OCI-LY7 (cell line): Measurements from ENCODE around the gene MAP7D1. TPM values are rescaled to one million over a fixed set of nuclear protein-coding genes. Genes with fewer than 3 reads are reported as not detected.

Source experiments
- BruUV-seq: library from RNA; stranded (reverse); fragments of 400-500 nt; replicated peaks from 2 replicates; lab custom pipeline; 2021; lab: Mats Ljungman, UMichigan
- CTCF ChIA-PET: fragments of 300-600 bp; sonication (Branson Sonifier 250); formaldehyde crosslinking; loops from one replicate; lab custom pipeline; 2022; ENCODE audit warnings: antibody characterized with exemption; ENCODE audit not compliant: unreplicated experiment; lab: Charles Lee
- POLR2A ChIA-PET: fragments of 300-600 bp; sonication (Branson Sonifier 250); formaldehyde crosslinking; loops from one replicate; lab custom pipeline; 2022; ENCODE audit warnings: antibody characterized with exemption; lab: Charles Lee
- DNase-seq: peaks from one replicate; pipeline ENCODE4 v3.0.0-alpha.2; 2015; ENCODE audit warnings: low spot score
- H2AFZ ChIP-seq: fragments of 200-600 bp; sonication (generic), shearing (Covaris generic); 2 replicates; pipeline ENCODE4 v1.6.1; 2014; ENCODE audit warnings: mild to moderate bottlenecking, antibody characterized with exemption, low read length, moderate library complexity
- H3K27ac ChIP-seq: fragments of 200-600 bp; sonication (generic); 2 replicates; pipeline ENCODE4 v1.5.1; 2014; ENCODE audit warnings: mixed run types, low read depth, mild to moderate bottlenecking, moderate library complexity, low read length, inconsistent platforms; ENCODE audit not compliant: poor library complexity, severe bottlenecking
- H3K36me3 ChIP-seq: fragments of 200-600 bp; sonication (generic); 2 replicates; pipeline ENCODE4 v1.6.1; 2014; ENCODE audit warnings: mild to moderate bottlenecking, antibody characterized with exemption, low read length, moderate library complexity, mixed read lengths; ENCODE audit not compliant: insufficient read depth
- H3K4me1 ChIP-seq: fragments of 200-600 bp; sonication (generic); 2 replicates; pipeline ENCODE4 v1.5.1; 2014; ENCODE audit warnings: mild to moderate bottlenecking, low read length; ENCODE audit not compliant: insufficient read depth, poor library complexity, severe bottlenecking
- H3K4me2 ChIP-seq: fragments of 200-600 bp; sonication (generic); 2 replicates; pipeline ENCODE4 v1.6.1; 2014; ENCODE audit warnings: mild to moderate bottlenecking, low read length
- H3K4me3 ChIP-seq: fragments of 200-600 bp; sonication (generic); 2 replicates; pipeline ENCODE4 v1.5.1; 2014; ENCODE audit warnings: mild to moderate bottlenecking, low read depth, low read length; ENCODE audit not compliant: poor library complexity, severe bottlenecking
- H3K79me2 ChIP-seq: fragments of 200-600 bp; sonication (generic); 2 replicates; pipeline ENCODE4 v1.6.1; 2016; ENCODE audit warnings: low read depth, mild to moderate bottlenecking, low read length, moderate library complexity, mixed read lengths; ENCODE audit not compliant: insufficient read depth
- H3K9me2 ChIP-seq: fragments of 200-600 bp; sonication (generic); 2 replicates; pipeline ENCODE4 v1.6.1; 2016; ENCODE audit warnings: mild to moderate bottlenecking, low read length, mixed read lengths; ENCODE audit not compliant: insufficient read depth
- H3K9me3 ChIP-seq: fragments of 200-600 bp; sonication (generic); 2 replicates; pipeline ENCODE4 v1.6.1; 2014; ENCODE audit warnings: mild to moderate bottlenecking, mixed run types, low read length, mixed read lengths
- H4K20me1 ChIP-seq: fragments of 200-600 bp; sonication (generic); 2 replicates; pipeline ENCODE4 v1.6.1; 2014; ENCODE audit warnings: mild to moderate bottlenecking, antibody characterized with exemption, low read length, moderate library complexity, mixed read lengths; ENCODE audit not compliant: insufficient read depth
- CTCF ChIP-seq: fragments of 200-600 bp; sonication (generic); conservative IDR thresholded peaks from 2 replicates; pipeline ENCODE4 v1.5.1; 2014; ENCODE audit warnings: mild to moderate bottlenecking, antibody characterized with exemption, low read length, moderate library complexity, mixed read lengths
- EZH2phosphoT487 ChIP-seq: fragments of 200-600 bp; sonication (generic); IDR thresholded peaks from 2 replicates; pipeline ENCODE4 v1.6.1; 2018; ENCODE audit warnings: low read depth, borderline replicate concordance, mild to moderate bottlenecking, mixed run types, antibody characterized with exemption, low read length, moderate library complexity, mixed read lengths
- intact Hi-C: fragments of 100-400 bp; cut with micrococcal nuclease; formaldehyde crosslinking; loops from one replicate; pipeline ENCODE4 v1.10.0; 2022; ENCODE audit not compliant: unreplicated experiment
- total RNA-seq, 2 experiments: library from RNA; depleted of rRNA in 1 of 2; stranded (reverse); fragments of >200 nt in 1 of 2; shearing (Covaris generic) in 1 of 2; gene quantifications; 2 replicates each; pipeline ENCODE4 v1.2.3, GENCODE V29; 2014 to 2022

Gene MAP7D1
- total RNA-seq, 2 experiments from 2014 or later, result 61.2 to 101 TPM

- H3K79me2 ChIP-seq, result no peaks in the 10 kb centered on the region
- no peak overlapping the region for H3K4me3 ChIP-seq
- H3K27ac ChIP-seq, result no peak overlapping the region
- no peaks in the 10 kb centered on the region for H3K9me3 ChIP-seq
- POLR2A ChIA-PET, result interaction anchor here (0.6 kb wide), 1 partner anchor 114 kb away, joined by 5 read pairs; no protein-coding TSS in a partner anchor
- no peaks in the 10 kb centered on the region for H4K20me1 ChIP-seq
- CTCF ChIA-PET, result no interaction called here
- H3K9me2 ChIP-seq, result no peaks in the 10 kb centered on the region
- DNase-seq, result no peak
- peaks cover 7% of the 10 kb centered on the region for H3K4me1 ChIP-seq
- BruUV-seq, result no TSS peak
- no peaks in the 10 kb centered on the region for H3K36me3 ChIP-seq
- intact Hi-C loops, result no loop called here
- TF ChIP-seq CTCF (no peak), EZH2phosphoT487 (no peak)
- no peak overlapping the region for H2AFZ ChIP-seq
- no peak overlapping the region for H3K4me2 ChIP-seq
Measured at GRCh38 chr1:36128126-36128904, 27.6 kb upstream of the MAP7D1 start.

- CTCF ChIA-PET, result no interaction called here
- Histone ChIP-seq H3K4me2 (no peak overlapping the region), H3K36me3 (no peaks in the 10 kb centered on the region), H4K20me1 (no peaks in the 10 kb centered on the region), H3K79me2 (no peaks in the 10 kb centered on the region), H3K9me3 (no peaks in the 10 kb centered on the region), H3K9me2 (no peaks in the 10 kb centered on the region), H3K27ac (no peak overlapping the region), H2AFZ (no peak overlapping the region), H3K4me3 (no peak overlapping the region), H3K4me1 (peaks cover 1% of the 10 kb centered on the region)
- TF ChIP-seq EZH2phosphoT487, result no peak
- no peak for DNase-seq
- BruUV-seq, result no TSS peak
- intact Hi-C loops, result no loop called here
- POLR2A ChIA-PET, result interaction anchor here (0.6 kb wide), 1 partner anchor 114 kb away, joined by 5 read pairs; no protein-coding TSS in a partner anchor
Measured at GRCh38 chr1:36128905-36129206, 27.1 kb upstream of the MAP7D1 start.

GRCh38 chr1:36132029-36132428 lies 23.9 kb upstream of the MAP7D1 start:
- POLR2A ChIA-PET, result interaction anchor here (0.5 to 0.9 kb wide), 2 partner anchors 17 to 54 kb away, joined by 3 to 4 read pairs; partner anchors contain the start of gene TRAPPC3
- Histone ChIP-seq H3K9me3 (no peaks in the 10 kb centered on the region), H3K27ac (no peak overlapping the region), H3K4me2 (no peak overlapping the region), H3K4me3 (no peak overlapping the region), H3K9me2 (no peaks in the 10 kb centered on the region), H2AFZ (no peak overlapping the region), H4K20me1 (no peaks in the 10 kb centered on the region), H3K79me2 (no peaks in the 10 kb centered on the region), H3K4me1 (no peaks in the 10 kb centered on the region), H3K36me3 (peaks cover 13% of the 10 kb centered on the region)
- no peak for DNase-seq
- CTCF ChIA-PET, result interaction anchor here (1.0 kb wide), 1 partner anchor 13 kb away, joined by 3 read pairs; no protein-coding TSS in a partner anchor
- intact Hi-C loops, result no loop called here
- no TSS peak for BruUV-seq
- no peak for TF ChIP-seq EZH2phosphoT487
- no peak for TF ChIP-seq CTCF
